ENCODE measurements around the gene AMDHD2. TPM values are rescaled to one million over a fixed set of nuclear protein-coding genes. Genes with fewer than 3 reads are reported as not detected.
A peak's percentile ranks its signal among the peaks of the same experiment; 100 is the strongest.

AMDHD2 gene
- total and polyA plus RNA-seq, 2 experiments from 2014 or later = 20.2 to 68.1 TPM

DNA sequence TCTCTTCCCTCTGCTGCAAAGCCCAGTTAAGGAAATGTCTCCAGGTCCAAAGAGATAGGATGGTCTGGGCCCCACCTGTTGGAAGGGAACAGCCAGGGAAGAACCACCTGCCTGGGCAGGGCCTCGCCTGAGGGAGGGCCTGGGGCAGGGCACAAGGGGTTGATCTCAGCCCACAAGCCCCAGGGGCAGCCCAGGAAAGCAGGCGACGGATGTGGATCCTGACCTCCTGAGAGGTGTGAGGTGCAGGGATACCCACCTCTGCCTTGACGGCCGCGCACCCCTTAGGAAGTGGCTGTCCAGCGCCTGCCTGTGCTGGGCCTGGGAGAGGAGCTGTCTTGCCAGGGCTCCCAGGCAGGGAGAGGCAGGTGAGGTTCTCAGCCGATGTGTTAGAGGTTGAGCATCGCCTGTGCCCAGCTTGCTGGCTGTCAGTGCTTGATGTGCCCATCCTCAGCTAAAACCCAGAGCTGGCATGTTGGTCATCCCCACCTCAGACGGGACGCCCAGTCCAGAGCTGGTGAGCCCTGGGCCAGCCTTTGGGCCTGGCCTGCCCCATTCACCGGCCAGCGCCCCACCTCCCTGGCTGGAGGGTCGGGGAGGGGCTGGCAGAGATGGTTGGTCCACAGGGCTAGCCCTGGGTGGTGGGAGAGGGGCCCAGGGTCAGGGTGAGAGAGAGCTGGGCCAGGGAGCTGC lies 10.6 kb downstream of the AMDHD2 start:
- Mint-ChIP-seq H3K4me1 (peaks cover 4% of the 10 kb centered on the region; the same call in 2 of the 3 replicates), H3K27me3 (ENCODE audit: insufficient read depth, low read depth, poor library complexity) (peaks cover 25% of the 10 kb centered on the region), H3K9me3 (peaks cover 3% of the 10 kb centered on the region; the same call in 1 of the 3 replicates), H3K27ac (no peak overlapping the region), H3K36me3 (ENCODE audit: low read depth) (peaks cover 6% of the 10 kb centered on the region; the same call in 2 of the 3 replicates), H3K4me3 (peak overlapping the region; percentile 85)
- H3K4me3 ChIP-seq = peak overlapping the region; percentile 83
- TF ChIP-seq POLR2AphosphoS5 (IDR thresholded peaks at IDR 0.05; ENCODE audit: low read depth) = peak; percentile 18; the same call in 1 of the 2 replicates
- TF ChIP-seq, protein P1, sequence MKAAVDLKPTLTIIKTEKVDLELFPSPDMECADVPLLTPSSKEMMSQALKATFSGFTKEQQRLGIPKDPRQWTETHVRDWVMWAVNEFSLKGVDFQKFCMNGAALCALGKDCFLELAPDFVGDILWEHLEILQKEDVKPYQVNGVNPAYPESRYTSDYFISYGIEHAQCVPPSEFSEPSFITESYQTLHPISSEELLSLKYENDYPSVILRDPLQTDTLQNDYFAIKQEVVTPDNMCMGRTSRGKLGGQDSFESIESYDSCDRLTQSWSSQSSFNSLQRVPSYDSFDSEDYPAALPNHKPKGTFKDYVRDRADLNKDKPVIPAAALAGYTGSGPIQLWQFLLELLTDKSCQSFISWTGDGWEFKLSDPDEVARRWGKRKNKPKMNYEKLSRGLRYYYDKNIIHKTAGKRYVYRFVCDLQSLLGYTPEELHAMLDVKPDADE (IDR thresholded peaks at IDR 0.05) = no peak
- no peaks in the 10 kb centered on the region for H3K9me2 ChIP-seq (ENCODE audit: insufficient read depth)
- peaks cover 17% of the 10 kb centered on the region; the same call in 1 of the 2 replicates for H3F3A ChIP-seq (replicated peaks; ENCODE audit: low read depth)
- H2AFZ ChIP-seq = no peak overlapping the region
- peaks cover 5% of the 10 kb centered on the region for H3K4me1 ChIP-seq (ENCODE audit: insufficient read depth)
- ATAC-seq = peak; percentile 8
- peaks cover 5% of the 10 kb centered on the region; the same call in 1 of the 2 replicates for H3K27me3 ChIP-seq (ENCODE audit: insufficient read depth)
- H3K4me2 ChIP-seq = peak overlapping the region; percentile 98
- no peaks in the 10 kb centered on the region for H4K20me1 ChIP-seq (replicated peaks; ENCODE audit: insufficient read depth)
- H3K79me2 ChIP-seq (replicated peaks; ENCODE audit: insufficient read depth) = no peaks in the 10 kb centered on the region
- no peak for DNase-seq (ENCODE audit: low spot score)
- H3K27ac ChIP-seq (ENCODE audit: low read depth) = peak overlapping the region; percentile 72; the same call in 1 of the 2 replicates
- H3K36me3 ChIP-seq (ENCODE audit: insufficient read depth) = no peaks in the 10 kb centered on the region

DNA sequence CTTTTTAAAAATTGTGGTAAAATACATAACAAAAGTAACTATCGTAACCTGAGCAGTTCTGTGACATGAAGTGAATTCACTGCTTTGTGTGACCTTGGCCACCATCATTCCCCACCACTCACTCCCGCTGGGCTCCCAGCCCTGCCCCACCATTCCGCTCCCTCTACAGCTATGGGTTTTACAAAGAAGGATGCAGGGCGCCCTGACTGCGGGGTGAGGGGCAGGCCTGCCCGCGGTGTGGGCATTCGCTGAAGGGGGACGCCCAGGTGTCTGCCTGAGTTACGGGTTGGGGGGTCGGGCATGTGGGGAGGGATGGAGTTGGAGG lies 11.2 kb downstream of the AMDHD2 start, which contains the start of gene CEMP1:
Gene CEMP1 (minus strand): TSS at position 38 of the 325 bp plus-strand sequence. CDS start 335 bp downstream, outside the sequence.
- no peak within 1 kb of the TSS for H2AFZ ChIP-seq
- no peaks in the 10 kb centered on the region for H4K20me1 ChIP-seq (replicated peaks; ENCODE audit: insufficient read depth)
- peak within 1 kb of the TSS; percentile 84 for H3K27ac ChIP-seq (ENCODE audit: low read depth)
- no peaks in the 10 kb centered on the region for H3K9me2 ChIP-seq (ENCODE audit: insufficient read depth)
- H3K4me2 ChIP-seq = peak within 1 kb of the TSS; percentile 98
- H3K27me3 Mint-ChIP-seq (ENCODE audit: insufficient read depth, low read depth, poor library complexity) = peaks cover 27% of the 10 kb centered on the region
- H3K27ac Mint-ChIP-seq = peak within 1 kb of the TSS; percentile 91
- H3K9me3 Mint-ChIP-seq = peaks cover 3% of the 10 kb centered on the region; the same call in 1 of the 3 replicates
- H3K4me3 ChIP-seq = peak within 1 kb of the TSS; percentile 83
- ATAC-seq = peak; percentile 22
- H3K4me3 Mint-ChIP-seq = peak within 1 kb of the TSS; percentile 85
- peaks cover 5% of the 10 kb centered on the region for H3K4me1 ChIP-seq (ENCODE audit: insufficient read depth)
- H3K79me2 ChIP-seq (replicated peaks; ENCODE audit: insufficient read depth) = no peaks in the 10 kb centered on the region
- peaks cover 17% of the 10 kb centered on the region; the same call in 1 of the 2 replicates for H3F3A ChIP-seq (replicated peaks; ENCODE audit: low read depth)
- peak; percentile 55 for DNase-seq (ENCODE audit: low spot score)
- peaks cover 5% of the 10 kb centered on the region; the same call in 1 of the 2 replicates for H3K27me3 ChIP-seq (ENCODE audit: insufficient read depth)
- H3K36me3 ChIP-seq (ENCODE audit: insufficient read depth) = no peaks in the 10 kb centered on the region
- H3K36me3 Mint-ChIP-seq (ENCODE audit: low read depth) = peaks cover under 1% of the 10 kb centered on the region; the same call in 2 of the 3 replicates
- peaks cover 4% of the 10 kb centered on the region; the same call in 2 of the 3 replicates for H3K4me1 Mint-ChIP-seq
- TF ChIP-seq ZNF331 (CRISPR knock-in tag; IDR thresholded peaks at IDR 0.05; ENCODE audit: low read depth) (no peak), STAT1 (IDR thresholded peaks at IDR 0.05; ENCODE audit: unreplicated experiment) (no peak), ZNF114 (CRISPR knock-in tag; IDR thresholded peaks at IDR 0.05) (no peak), EZH2 (IDR thresholded peaks at IDR 0.05; ENCODE audit: low read depth, unreplicated experiment) (no peak), NANOG (IDR thresholded peaks at IDR 0.05; ENCODE audit: borderline replicate concordance) (no peak), EZH2phosphoT487 (IDR thresholded peaks at IDR 0.05; ENCODE audit: unreplicated experiment) (no peak), ZNF462 (CRISPR knock-in tag; IDR thresholded peaks at IDR 0.05) (no peak)
- TF ChIP-seq, protein P2, sequence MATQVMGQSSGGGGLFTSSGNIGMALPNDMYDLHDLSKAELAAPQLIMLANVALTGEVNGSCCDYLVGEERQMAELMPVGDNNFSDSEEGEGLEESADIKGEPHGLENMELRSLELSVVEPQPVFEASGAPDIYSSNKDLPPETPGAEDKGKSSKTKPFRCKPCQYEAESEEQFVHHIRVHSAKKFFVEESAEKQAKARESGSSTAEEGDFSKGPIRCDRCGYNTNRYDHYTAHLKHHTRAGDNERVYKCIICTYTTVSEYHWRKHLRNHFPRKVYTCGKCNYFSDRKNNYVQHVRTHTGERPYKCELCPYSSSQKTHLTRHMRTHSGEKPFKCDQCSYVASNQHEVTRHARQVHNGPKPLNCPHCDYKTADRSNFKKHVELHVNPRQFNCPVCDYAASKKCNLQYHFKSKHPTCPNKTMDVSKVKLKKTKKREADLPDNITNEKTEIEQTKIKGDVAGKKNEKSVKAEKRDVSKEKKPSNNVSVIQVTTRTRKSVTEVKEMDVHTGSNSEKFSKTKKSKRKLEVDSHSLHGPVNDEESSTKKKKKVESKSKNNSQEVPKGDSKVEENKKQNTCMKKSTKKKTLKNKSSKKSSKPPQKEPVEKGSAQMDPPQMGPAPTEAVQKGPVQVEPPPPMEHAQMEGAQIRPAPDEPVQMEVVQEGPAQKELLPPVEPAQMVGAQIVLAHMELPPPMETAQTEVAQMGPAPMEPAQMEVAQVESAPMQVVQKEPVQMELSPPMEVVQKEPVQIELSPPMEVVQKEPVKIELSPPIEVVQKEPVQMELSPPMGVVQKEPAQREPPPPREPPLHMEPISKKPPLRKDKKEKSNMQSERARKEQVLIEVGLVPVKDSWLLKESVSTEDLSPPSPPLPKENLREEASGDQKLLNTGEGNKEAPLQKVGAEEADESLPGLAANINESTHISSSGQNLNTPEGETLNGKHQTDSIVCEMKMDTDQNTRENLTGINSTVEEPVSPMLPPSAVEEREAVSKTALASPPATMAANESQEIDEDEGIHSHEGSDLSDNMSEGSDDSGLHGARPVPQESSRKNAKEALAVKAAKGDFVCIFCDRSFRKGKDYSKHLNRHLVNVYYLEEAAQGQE (IDR thresholded peaks at IDR 0.05; ENCODE audit: unreplicated experiment) = no peak

Measured in GM23338 (cell line).